ENCODE measurements around the gene BICC1.

- TF ChIP-seq CTCF (IDR thresholded peaks at IDR 0.05) (no peak), POLR2A (IDR thresholded peaks at IDR 0.05) (no peak)
Measured at GRCh38 chr10:58712141-58712540, 199.5 kb downstream of the BICC1 start.
